Mesothelial cell of epicardium (in vitro differentiated cells): Measurements from ENCODE around the gene TIGIT. TPM values are rescaled to one million over a fixed set of nuclear protein-coding genes. Genes with fewer than 3 reads are reported as not detected.

Source experiments
- DNase-seq, 2 experiments: peaks; one replicate each; pipeline ENCODE4 v3.0.0; 2021; ENCODE audit warnings: low spot score in 2 of 2; ENCODE audit not compliant: unreplicated experiment in 2 of 2
- H3K27ac Mint-ChIP-seq: 2 replicates; pipeline ENCODE4 v1.8.0; 2021; ENCODE audit warnings: mixed read lengths
- H3K27me3 Mint-ChIP-seq: 2 replicates; pipeline ENCODE4 v1.8.0; 2021; ENCODE audit warnings: low read depth, mixed read lengths
- H3K36me3 Mint-ChIP-seq: 2 replicates; pipeline ENCODE4 v1.8.0; 2021; ENCODE audit warnings: mixed read lengths
- H3K4me1 Mint-ChIP-seq: 2 replicates; pipeline ENCODE4 v1.8.0; 2021; ENCODE audit warnings: mixed read lengths
- H3K4me3 Mint-ChIP-seq: 2 replicates; pipeline ENCODE4 v1.8.0; 2021; ENCODE audit warnings: mild to moderate bottlenecking, moderate library complexity, mixed read lengths
- H3K9me3 Mint-ChIP-seq: 2 replicates; pipeline ENCODE4 v1.8.0; 2021; ENCODE audit warnings: mixed read lengths
- total RNA-seq: library from RNA; stranded (reverse); gene quantifications from 3 replicates; pipeline ENCODE4 v1.2.1, GENCODE V29; 2021
- TF ChIP-seq, protein P1 (sequence below): fragments of 200-600 bp; sonication (generic); IDR thresholded peaks from one replicate; pipeline ENCODE4 v1.5.0; 2021; ENCODE audit warnings: antibody characterized with exemption; ENCODE audit not compliant: unreplicated experiment

TIGIT gene
- total RNA-seq, 1 donor from 2014 or later = not detected

DNA sequence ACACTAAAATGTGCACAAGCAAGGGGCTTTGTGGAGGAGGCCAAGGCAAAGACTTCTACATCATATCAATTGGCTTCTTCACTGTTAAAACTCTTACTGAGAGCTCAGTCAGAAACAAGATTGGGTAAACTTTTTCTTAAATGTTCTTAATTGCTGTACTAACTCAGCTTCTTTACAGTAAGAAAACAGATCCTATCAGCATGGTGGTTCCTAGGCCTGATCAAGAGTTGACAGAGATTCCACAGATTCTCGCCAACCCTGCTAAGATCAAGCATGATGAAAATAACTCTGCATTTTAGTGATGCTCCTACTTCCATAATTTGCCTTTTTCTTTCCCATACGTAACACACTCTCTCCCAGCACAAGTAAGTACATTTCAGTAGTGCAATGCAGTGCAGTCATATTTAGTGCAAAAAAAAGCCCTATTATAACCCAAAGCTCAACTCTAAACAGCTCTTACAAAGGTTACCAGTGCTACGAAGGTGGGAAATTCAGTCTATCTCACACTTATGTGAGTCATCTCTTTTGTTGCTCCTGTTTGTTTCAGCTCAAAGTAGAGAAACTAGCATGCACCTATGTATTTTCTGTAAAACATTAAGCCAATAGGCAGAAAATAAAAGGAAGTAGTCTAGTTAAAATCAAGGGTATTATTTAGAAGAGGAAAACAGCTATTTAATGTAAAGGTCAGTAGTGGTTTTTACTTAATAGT is 29.9 kb downstream of the TIGIT start:
- Mint-ChIP-seq H3K27ac (no peak overlapping the region), H3K4me3 (no peak overlapping the region), H3K36me3 (no peaks in the 10 kb centered on the region), H3K9me3 (no peaks in the 10 kb centered on the region), H3K4me1 (peaks cover 6% of the 10 kb centered on the region), H3K27me3 (no peaks in the 10 kb centered on the region)
- TF ChIP-seq, protein P1, sequence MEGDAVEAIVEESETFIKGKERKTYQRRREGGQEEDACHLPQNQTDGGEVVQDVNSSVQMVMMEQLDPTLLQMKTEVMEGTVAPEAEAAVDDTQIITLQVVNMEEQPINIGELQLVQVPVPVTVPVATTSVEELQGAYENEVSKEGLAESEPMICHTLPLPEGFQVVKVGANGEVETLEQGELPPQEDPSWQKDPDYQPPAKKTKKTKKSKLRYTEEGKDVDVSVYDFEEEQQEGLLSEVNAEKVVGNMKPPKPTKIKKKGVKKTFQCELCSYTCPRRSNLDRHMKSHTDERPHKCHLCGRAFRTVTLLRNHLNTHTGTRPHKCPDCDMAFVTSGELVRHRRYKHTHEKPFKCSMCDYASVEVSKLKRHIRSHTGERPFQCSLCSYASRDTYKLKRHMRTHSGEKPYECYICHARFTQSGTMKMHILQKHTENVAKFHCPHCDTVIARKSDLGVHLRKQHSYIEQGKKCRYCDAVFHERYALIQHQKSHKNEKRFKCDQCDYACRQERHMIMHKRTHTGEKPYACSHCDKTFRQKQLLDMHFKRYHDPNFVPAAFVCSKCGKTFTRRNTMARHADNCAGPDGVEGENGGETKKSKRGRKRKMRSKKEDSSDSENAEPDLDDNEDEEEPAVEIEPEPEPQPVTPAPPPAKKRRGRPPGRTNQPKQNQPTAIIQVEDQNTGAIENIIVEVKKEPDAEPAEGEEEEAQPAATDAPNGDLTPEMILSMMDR = no peak
- no peak for DNase-seq

DNA sequence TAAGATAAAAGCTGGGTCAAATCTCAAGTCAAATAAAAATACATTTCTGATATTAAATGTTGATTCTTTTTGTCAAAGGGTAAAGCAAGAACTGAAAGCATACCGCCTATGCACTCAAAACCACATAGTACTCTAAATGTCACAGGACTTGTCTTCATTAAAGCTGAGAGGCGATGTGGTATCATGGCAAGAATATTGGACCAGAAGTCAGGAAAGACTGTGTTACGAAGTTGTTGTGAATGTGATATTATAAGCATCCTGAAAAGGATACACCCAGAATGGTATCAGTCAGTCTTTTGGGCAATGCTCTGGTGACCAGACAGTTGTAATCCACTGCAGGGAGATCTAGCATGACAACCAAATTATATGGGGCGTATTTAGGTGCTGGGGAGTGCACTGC is 33.8 kb downstream of the TIGIT start:
- H3K4me3 Mint-ChIP-seq = no peak overlapping the region
- H3K27ac Mint-ChIP-seq = no peak overlapping the region
- H3K36me3 Mint-ChIP-seq = peaks cover 3% of the 10 kb centered on the region
- H3K9me3 Mint-ChIP-seq = peaks cover 8% of the 10 kb centered on the region
- no peak for DNase-seq
- TF ChIP-seq, protein P1 = no peak
- H3K4me1 Mint-ChIP-seq = no peaks in the 10 kb centered on the region
- no peaks in the 10 kb centered on the region for H3K27me3 Mint-ChIP-seq

DNA sequence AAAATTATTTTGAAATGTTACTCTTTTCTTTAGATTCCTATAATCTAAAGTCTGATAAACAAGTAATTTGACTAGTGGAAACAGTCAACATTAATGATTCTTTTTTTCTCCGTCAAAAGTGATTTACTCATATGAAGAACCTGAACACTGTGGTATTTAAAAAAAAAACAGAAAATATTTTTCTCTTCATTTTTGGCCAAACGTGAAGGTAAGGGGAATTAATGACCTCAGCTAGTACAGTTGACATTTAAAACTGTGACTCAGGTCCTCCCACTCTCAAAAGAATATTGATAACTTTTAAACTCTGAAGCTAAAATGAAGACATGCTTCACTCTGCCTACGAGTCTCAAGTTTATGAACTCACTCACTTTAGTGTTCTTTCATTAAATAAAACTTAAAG is 34.5 kb downstream of the TIGIT start:
- H3K36me3 Mint-ChIP-seq = peaks cover 3% of the 10 kb centered on the region
- no peak overlapping the region for H3K4me3 Mint-ChIP-seq
- DNase-seq = no peak
- TF ChIP-seq, protein P1 = no peak
- no peaks in the 10 kb centered on the region for H3K27me3 Mint-ChIP-seq
- H3K9me3 Mint-ChIP-seq = peaks cover 9% of the 10 kb centered on the region
- H3K27ac Mint-ChIP-seq = no peak overlapping the region
- no peaks in the 10 kb centered on the region for H3K4me1 Mint-ChIP-seq

DNA sequence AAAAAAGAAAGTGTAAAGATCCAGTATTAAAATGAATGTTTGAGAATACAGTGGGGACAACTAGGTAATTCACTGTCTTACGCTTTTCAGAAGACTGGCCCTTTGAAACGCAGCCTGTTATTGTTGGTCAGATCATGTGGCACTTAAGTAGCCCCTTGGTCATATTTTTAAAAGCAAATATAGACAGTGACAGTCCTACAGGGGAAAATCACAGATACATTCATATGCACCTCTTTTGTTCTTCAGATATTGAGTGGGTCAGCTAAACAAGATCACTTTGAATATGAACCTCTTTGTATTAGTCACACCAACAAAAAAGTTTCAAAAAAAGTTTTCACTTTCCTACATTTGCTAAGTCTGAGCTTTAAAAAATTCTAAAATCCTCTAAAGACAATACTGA is 36.0 kb downstream of the TIGIT start:
- H3K36me3 Mint-ChIP-seq = peaks cover 3% of the 10 kb centered on the region
- H3K4me1 Mint-ChIP-seq = no peaks in the 10 kb centered on the region
- no peak overlapping the region for H3K4me3 Mint-ChIP-seq
- peaks cover 9% of the 10 kb centered on the region for H3K9me3 Mint-ChIP-seq
- no peaks in the 10 kb centered on the region for H3K27me3 Mint-ChIP-seq
- TF ChIP-seq, protein P1 = no peak
- DNase-seq = no peak
- H3K27ac Mint-ChIP-seq = no peak overlapping the region

DNA sequence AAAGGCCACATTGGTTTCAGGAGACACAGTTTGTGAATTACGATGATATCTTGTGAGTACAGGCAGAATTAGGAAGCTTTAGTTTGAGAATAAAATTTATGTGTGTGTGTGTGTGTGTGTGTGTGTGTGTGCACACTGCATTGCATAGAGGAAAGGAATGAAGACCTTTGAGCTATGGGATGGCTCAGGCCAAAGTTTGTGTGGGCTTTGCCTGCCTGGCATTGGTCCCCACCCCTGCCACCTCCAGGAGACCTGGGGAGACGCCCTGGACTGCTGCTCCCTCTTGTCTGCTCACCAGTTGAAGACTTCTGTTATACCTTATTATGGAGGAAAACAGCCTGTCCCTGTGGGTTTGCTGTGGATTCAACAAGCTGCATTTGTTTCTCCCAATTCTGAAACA is 37.2 kb downstream of the TIGIT start:
- H3K27ac Mint-ChIP-seq = no peak overlapping the region
- no peak for DNase-seq
- TF ChIP-seq, protein P1 = no peak
- no peak overlapping the region for H3K4me3 Mint-ChIP-seq
- no peaks in the 10 kb centered on the region for H3K4me1 Mint-ChIP-seq
- peaks cover 9% of the 10 kb centered on the region for H3K9me3 Mint-ChIP-seq
- no peaks in the 10 kb centered on the region for H3K27me3 Mint-ChIP-seq
- H3K36me3 Mint-ChIP-seq = peaks cover 3% of the 10 kb centered on the region
